ENCODE results near the gene NBPF11.
"Not testable (repeated sequence)": the region's sequence is repeated elsewhere in the genome, so short reads cannot be mapped to it uniquely, and the experiment has no call there.

DNA sequence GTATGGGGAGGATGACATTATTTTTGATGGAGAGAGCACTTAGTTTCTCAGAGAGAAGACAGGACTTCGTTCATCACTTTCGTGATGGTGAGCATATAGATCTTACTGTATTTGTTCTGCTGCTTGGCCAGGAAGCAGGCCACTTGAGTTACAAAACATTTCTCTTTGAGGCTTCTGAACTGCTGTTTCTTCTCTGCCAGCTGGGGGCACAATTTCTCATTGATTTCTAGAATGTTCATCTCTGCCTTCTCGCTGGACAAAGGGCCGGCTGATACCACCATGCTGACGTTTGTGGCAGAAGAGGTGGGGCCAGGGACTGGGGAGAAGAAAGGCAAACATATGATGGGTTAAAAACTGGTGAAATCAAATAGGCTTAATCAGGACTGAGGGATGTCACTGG is 31.7 kb downstream of the NBPF11 start:
- TF ChIP-seq, protein P1, sequence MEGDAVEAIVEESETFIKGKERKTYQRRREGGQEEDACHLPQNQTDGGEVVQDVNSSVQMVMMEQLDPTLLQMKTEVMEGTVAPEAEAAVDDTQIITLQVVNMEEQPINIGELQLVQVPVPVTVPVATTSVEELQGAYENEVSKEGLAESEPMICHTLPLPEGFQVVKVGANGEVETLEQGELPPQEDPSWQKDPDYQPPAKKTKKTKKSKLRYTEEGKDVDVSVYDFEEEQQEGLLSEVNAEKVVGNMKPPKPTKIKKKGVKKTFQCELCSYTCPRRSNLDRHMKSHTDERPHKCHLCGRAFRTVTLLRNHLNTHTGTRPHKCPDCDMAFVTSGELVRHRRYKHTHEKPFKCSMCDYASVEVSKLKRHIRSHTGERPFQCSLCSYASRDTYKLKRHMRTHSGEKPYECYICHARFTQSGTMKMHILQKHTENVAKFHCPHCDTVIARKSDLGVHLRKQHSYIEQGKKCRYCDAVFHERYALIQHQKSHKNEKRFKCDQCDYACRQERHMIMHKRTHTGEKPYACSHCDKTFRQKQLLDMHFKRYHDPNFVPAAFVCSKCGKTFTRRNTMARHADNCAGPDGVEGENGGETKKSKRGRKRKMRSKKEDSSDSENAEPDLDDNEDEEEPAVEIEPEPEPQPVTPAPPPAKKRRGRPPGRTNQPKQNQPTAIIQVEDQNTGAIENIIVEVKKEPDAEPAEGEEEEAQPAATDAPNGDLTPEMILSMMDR (IDR thresholded peaks at IDR 0.05 in 8 of 11, conservative IDR thresholded peaks at IDR 0.05 in 3 of 11): peak in 2 of 11 experiments; percentile 12 to 26
- not testable (repeated sequence) for TF ChIP-seq POLR2A, POLR2AphosphoS5 (IDR thresholded peaks at IDR 0.05)
